GM18873 (cell line): ENCODE measurements around the gene CELA2A.
A peak's percentile ranks its signal among the peaks of the same experiment; 100 is the strongest.

Experiments
- ATAC-seq: cut with Tn5 transposase; IDR thresholded peaks from one replicate; pipeline ENCODE4 v1.9.1; 2021; ENCODE audit warnings: mild to moderate bottlenecking, moderate library complexity, moderate number of reproducible peaks; ENCODE audit not compliant: unreplicated experiment, low FRiP score

CELA2A gene

GRCh38 chr1:15456313-15456954 lies at the start of gene CELA2A:
Gene CELA2A, plus strand, starts transcription at chr1:15456732. Its CDS starts 22 bp downstream, at chr1:15456754.
- ATAC-seq: no peak

GRCh38 chr1:15407580-15407979 lies 49.0 kb upstream of the CELA2A start:
- ATAC-seq: no peak

- no peak for ATAC-seq
These were observed 47.6 kb upstream of the CELA2A start for GRCh38 chr1:15408890-15409387.

- ATAC-seq: no peak
These were observed 46.9 kb upstream of the CELA2A start, which contains the start of gene EFHD2 for GRCh38 chr1:15409388-15410222. Gene EFHD2, plus strand, starts transcription at chr1:15409888. Its CDS starts 84 bp downstream, at chr1:15409972.

GRCh38 chr1:15410223-15410883 lies 46.2 kb upstream of the CELA2A start:
- no peak for ATAC-seq

- ATAC-seq: no peak
These were observed 45.7 kb upstream of the CELA2A start for GRCh38 chr1:15410884-15411245.

- peak; percentile 45 for ATAC-seq
These were observed 44.9 kb upstream of the CELA2A start for GRCh38 chr1:15411593-15412137.

- no peak for ATAC-seq
These were observed 44.2 kb upstream of the CELA2A start for GRCh38 chr1:15412175-15412800.

GRCh38 chr1:15412843-15413242 lies 43.7 kb upstream of the CELA2A start:
- no peak for ATAC-seq

- no peak for ATAC-seq
These were observed 42.7 kb upstream of the CELA2A start for GRCh38 chr1:15413563-15414444.

- ATAC-seq: no peak
These were observed 42.0 kb upstream of the CELA2A start for GRCh38 chr1:15414445-15414983.

- no peak for ATAC-seq
These were observed 39.2 kb upstream of the CELA2A start for GRCh38 chr1:15417059-15417934.

GRCh38 chr1:15418806-15419515 lies 37.6 kb upstream of the CELA2A start:
- no peak for ATAC-seq

GRCh38 chr1:15420853-15421465 lies 35.6 kb upstream of the CELA2A start:
- ATAC-seq: no peak

GRCh38 chr1:15422871-15423270 lies 33.7 kb upstream of the CELA2A start:
- ATAC-seq: no peak

GRCh38 chr1:15423355-15424077 lies 33.0 kb upstream of the CELA2A start:
- ATAC-seq: no peak
